ENCODE data around the gene KIF13A.
"Not testable (repeated sequence)": the region's sequence is repeated elsewhere in the genome, so short reads cannot be mapped to it uniquely, and the experiment has no call there.

Gene KIF13A

GRCh38 chr6:17968876-17969275, 18.6 kb downstream of the KIF13A start:
- no peak for DNase-seq (ENCODE audit: low read depth, low spot score)

GRCh38 chr6:17967668-17968518, 19.5 kb downstream of the KIF13A start:
- no peak for DNase-seq (ENCODE audit: low read depth, low spot score)

- no peak for DNase-seq (ENCODE audit: low read depth, low spot score)
These were observed 21.0 kb downstream of the KIF13A start for GRCh38 chr6:17966451-17966850.

- no peak for DNase-seq (ENCODE audit: low read depth, low spot score)
These were observed 22.0 kb downstream of the KIF13A start for GRCh38 chr6:17965397-17965796.

- no peak for DNase-seq (ENCODE audit: low read depth, low spot score)
These were observed 22.8 kb downstream of the KIF13A start for GRCh38 chr6:17964633-17965032.

- DNase-seq (ENCODE audit: low read depth, low spot score), result no peak
These were observed 24.9 kb downstream of the KIF13A start for GRCh38 chr6:17962436-17963031.

- no peak for DNase-seq (ENCODE audit: low read depth, low spot score)
These were observed 28.1 kb downstream of the KIF13A start for GRCh38 chr6:17959302-17959701.

- no peak for DNase-seq (ENCODE audit: low read depth, low spot score)
These were observed 29.4 kb downstream of the KIF13A start for GRCh38 chr6:17957904-17958620.

GRCh38 chr6:17957498-17957897, 29.9 kb downstream of the KIF13A start:
- no peak for DNase-seq (ENCODE audit: low read depth, low spot score)

GRCh38 chr6:17957086-17957485, 30.3 kb downstream of the KIF13A start:
- no peak for DNase-seq (ENCODE audit: low read depth, low spot score)

GRCh38 chr6:17950095-17950494, 37.3 kb downstream of the KIF13A start:
- DNase-seq (ENCODE audit: low read depth, low spot score), result no peak

- DNase-seq (ENCODE audit: low read depth, low spot score), result no peak
These were observed 38.3 kb downstream of the KIF13A start for GRCh38 chr6:17949168-17949567.

GRCh38 chr6:17948725-17949124, 38.7 kb downstream of the KIF13A start:
- no peak for DNase-seq (ENCODE audit: low read depth, low spot score)

- DNase-seq (ENCODE audit: low read depth, low spot score), result not testable (repeated sequence)
These were observed 39.9 kb downstream of the KIF13A start for GRCh38 chr6:17947574-17947973.

- DNase-seq (ENCODE audit: low read depth, low spot score), result no peak
These were observed 41.9 kb downstream of the KIF13A start for GRCh38 chr6:17945575-17945974.

- no peak for DNase-seq (ENCODE audit: low read depth, low spot score)
These were observed 42.3 kb downstream of the KIF13A start for GRCh38 chr6:17945111-17945510.

GRCh38 chr6:17941318-17941717, 46.1 kb downstream of the KIF13A start:
- DNase-seq (ENCODE audit: low read depth, low spot score), result no peak

GRCh38 chr6:17940151-17940792, 47.2 kb downstream of the KIF13A start:
- DNase-seq (ENCODE audit: low read depth, low spot score), result no peak

- DNase-seq (ENCODE audit: low read depth, low spot score), result no peak
These were observed 48.5 kb downstream of the KIF13A start for GRCh38 chr6:17938901-17939300.

- no peak for DNase-seq (ENCODE audit: low read depth, low spot score)
These were observed 52.0 kb downstream of the KIF13A start for GRCh38 chr6:17935188-17936149.

- no peak for DNase-seq (ENCODE audit: low read depth, low spot score)
These were observed 53.7 kb downstream of the KIF13A start for GRCh38 chr6:17933716-17934115.

Measured in iPS DF 19.7 (cell line).